ENCODE results near the gene OR10P1. TPM values are rescaled to one million over a fixed set of nuclear protein-coding genes. Genes with fewer than 3 reads are reported as not detected.
"Not testable (repeated sequence)": the region's sequence is repeated elsewhere in the genome, so short reads cannot be mapped to it uniquely, and the experiment has no call there.

OR10P1 gene
- not detected for total RNA-seq
- total RNA-seq (2013): not detected

GRCh38 chr12:55636853-55637252, at the start of gene OR10P1:
Gene OR10P1 (plus strand): TSS chr12:55636892. CDS start chr12:55636892, 0 bp downstream.
- H3K4me3 Mint-ChIP-seq: no peak within 1 kb of the TSS
- TF ChIP-seq CTCF (IDR thresholded peaks at IDR 0.05): no peak
- WGBS (ENCODE audit: insufficient coverage): 82% methylated on average over 6 of the region's 6 CpGs

GRCh38 chr12:55590152-55590551, 46.5 kb upstream of the OR10P1 start:
- DNase-seq; H3K27me3 ChIP-seq (ENCODE audit: control insufficient read depth, insufficient read depth, low read length); ATAC-seq; H3K36me3 Mint-ChIP-seq; H3K9me3 Mint-ChIP-seq; H3K4me3 ChIP-seq (ENCODE audit: low read length); H3K36me3 ChIP-seq (ENCODE audit: control insufficient read depth, insufficient read depth, low read length); H3K4me1 ChIP-seq (ENCODE audit: control insufficient read depth, insufficient read depth, low read length); H3K4me3 Mint-ChIP-seq; H3K27ac ChIP-seq (ENCODE audit: low read length); H3K9me3 ChIP-seq (ENCODE audit: control insufficient read depth, insufficient read depth, low read length); intact Hi-C loops (cut with micrococcal nuclease); H3K4me1 Mint-ChIP-seq; H3K27ac Mint-ChIP-seq: not testable (repeated sequence)
- peaks cover 25 to 28% of the 10 kb centered on the region in 2 donors for H3K27me3 Mint-ChIP-seq (ENCODE audit: low read depth in 2 of 2)
- WGBS (ENCODE audit: insufficient coverage): 84% methylated on average over 10 of the region's 12 CpGs

More at GRCh38 chr12:55636853-55637252, at the start of gene OR10P1:
- no peak within 1 kb of the TSS for H3K4me3 ChIP-seq (ENCODE audit: low read length)
- intact Hi-C loops (cut with micrococcal nuclease): no loop called here
- H3K4me1 ChIP-seq (ENCODE audit: control insufficient read depth, insufficient read depth, low read length): peaks cover 3% of the 10 kb centered on the region
- Mint-ChIP-seq H3K4me1 (peaks cover 0 to 4% of the 10 kb centered on the region in 2 donors), H3K27ac (peak within 1 kb of the TSS in 1 of 2 donors; percentile 17), H3K36me3 (no peaks in the 10 kb centered on the region), H3K27me3 (ENCODE audit: low read depth in 2 of 2) (peaks cover 21 to 33% of the 10 kb centered on the region in 2 donors), H3K9me3 (no peaks in the 10 kb centered on the region)
- H3K9me3 ChIP-seq (ENCODE audit: control insufficient read depth, insufficient read depth, low read length): no peaks in the 10 kb centered on the region
- DNase-seq (no peak), ATAC-seq (no peak)
- no peaks in the 10 kb centered on the region for H3K27me3 ChIP-seq (ENCODE audit: control insufficient read depth, insufficient read depth, low read length)
- H3K27ac ChIP-seq (ENCODE audit: low read length): no peak within 1 kb of the TSS
- no peaks in the 10 kb centered on the region for H3K36me3 ChIP-seq (ENCODE audit: control insufficient read depth, insufficient read depth, low read length)

- H3K27me3 Mint-ChIP-seq (ENCODE audit: low read depth in 2 of 2): peaks cover 30 to 60% of the 10 kb centered on the region in 2 donors
- WGBS (ENCODE audit: insufficient coverage): 80% methylated on average over 8 of the region's 8 CpGs
- no peaks in the 10 kb centered on the region for H3K4me1 ChIP-seq (ENCODE audit: control insufficient read depth, insufficient read depth, low read length)
- no peaks in the 10 kb centered on the region for H3K36me3 Mint-ChIP-seq
- no peaks in the 10 kb centered on the region for H3K9me3 Mint-ChIP-seq
- H3K36me3 ChIP-seq (ENCODE audit: control insufficient read depth, insufficient read depth, low read length): no peaks in the 10 kb centered on the region
- no peak for ATAC-seq
- H3K4me1 Mint-ChIP-seq: no peaks in the 10 kb centered on the region
- H3K4me3 ChIP-seq (ENCODE audit: low read length): no peak overlapping the region
- no peaks in the 10 kb centered on the region for H3K9me3 ChIP-seq (ENCODE audit: control insufficient read depth, insufficient read depth, low read length)
- no peak for DNase-seq
- H3K27ac ChIP-seq (ENCODE audit: low read length): no peak overlapping the region
- H3K27me3 ChIP-seq (ENCODE audit: control insufficient read depth, insufficient read depth, low read length): no peaks in the 10 kb centered on the region
- no peak overlapping the region for H3K4me3 Mint-ChIP-seq
- intact Hi-C loops (cut with micrococcal nuclease): no loop called here
- no peak overlapping the region for H3K27ac Mint-ChIP-seq
- no peak for TF ChIP-seq CTCF (IDR thresholded peaks at IDR 0.05)
These were observed 28.7 kb upstream of the OR10P1 start for GRCh38 chr12:55607821-55608594.

GRCh38 chr12:55610598-55610997, 26.1 kb upstream of the OR10P1 start:
- no peak for TF ChIP-seq CTCF (IDR thresholded peaks at IDR 0.05)
- Histone ChIP-seq H3K27ac (ENCODE audit: low read length) (no peak overlapping the region), H3K4me1 (ENCODE audit: control insufficient read depth, insufficient read depth, low read length) (no peaks in the 10 kb centered on the region), H3K27me3 (ENCODE audit: control insufficient read depth, insufficient read depth, low read length) (peaks cover 4% of the 10 kb centered on the region), H3K36me3 (ENCODE audit: control insufficient read depth, insufficient read depth, low read length) (no peaks in the 10 kb centered on the region), H3K9me3 (ENCODE audit: control insufficient read depth, insufficient read depth, low read length) (no peaks in the 10 kb centered on the region), H3K4me3 (ENCODE audit: low read length) (no peak overlapping the region)
- intact Hi-C loops (cut with micrococcal nuclease): no loop called here
- H3K4me3 Mint-ChIP-seq: no peak overlapping the region
- ATAC-seq (no peak), DNase-seq (no peak)
- peaks cover 0 to 3% of the 10 kb centered on the region in 2 donors for H3K9me3 Mint-ChIP-seq
- peaks cover 28 to 59% of the 10 kb centered on the region in 2 donors for H3K27me3 Mint-ChIP-seq (ENCODE audit: low read depth in 2 of 2)
- WGBS (ENCODE audit: insufficient coverage): 70% methylated on average over 1 of the region's 1 CpG
- H3K36me3 Mint-ChIP-seq: peaks cover 6% of the 10 kb centered on the region
- H3K27ac Mint-ChIP-seq: no peak overlapping the region
- H3K4me1 Mint-ChIP-seq: no peaks in the 10 kb centered on the region

All from natural killer cell (primary cell).